Measurements from ENCODE around the gene AFAP1. TPM values are rescaled to one million over a fixed set of nuclear protein-coding genes. Genes with fewer than 3 reads are reported as not detected.
"Not testable (repeated sequence)": the region's sequence is repeated elsewhere in the genome, so short reads cannot be mapped to it uniquely, and the experiment has no call there.

The AFAP1 gene
- total RNA-seq, 1 donor from 2014 or later: 55.6 TPM

DNA sequence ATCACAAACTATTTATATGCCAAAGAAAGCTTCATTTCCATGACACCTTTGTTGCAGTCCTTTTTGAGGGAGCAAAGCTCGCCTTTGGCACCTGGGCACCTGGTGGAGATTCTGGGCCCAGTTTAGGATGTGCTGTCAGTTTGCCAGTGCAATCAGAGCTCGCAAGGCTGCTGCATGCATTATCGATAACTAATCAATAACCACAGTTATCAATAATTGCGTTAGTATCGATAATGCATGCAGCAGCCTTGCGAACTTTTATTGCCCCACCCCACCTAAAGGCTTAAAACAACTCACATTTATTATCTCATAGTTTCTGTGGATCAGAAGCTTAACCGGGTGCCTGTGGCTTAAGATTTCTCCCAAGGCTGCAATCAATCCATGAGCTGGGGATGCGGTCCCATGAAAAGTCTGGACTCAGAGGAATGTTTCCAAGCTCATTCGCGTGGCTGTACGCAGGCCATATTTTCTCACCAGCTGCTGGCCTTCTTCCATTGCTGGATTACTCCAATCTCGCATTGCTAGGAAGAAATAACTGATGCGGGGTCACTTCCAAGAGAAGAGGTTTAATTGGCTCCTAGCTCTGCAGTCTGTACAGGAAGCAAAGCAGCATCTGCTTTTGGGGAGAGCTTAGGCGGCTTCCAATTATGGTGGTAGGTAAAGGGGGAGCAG lies 6.2 kb upstream of the AFAP1 start:
- DNase-seq (ENCODE audit: low read depth): no peak
- Histone ChIP-seq H3K36me3 (ENCODE audit: control insufficient read depth, insufficient read depth, low read length) (no peaks in the 10 kb centered on the region), H3K27me3 (ENCODE audit: control insufficient read depth, insufficient read depth, low read length) (no peaks in the 10 kb centered on the region), H3K4me3 (ENCODE audit: low read depth, low read length) (no peak overlapping the region)
- TF ChIP-seq, protein P1, sequence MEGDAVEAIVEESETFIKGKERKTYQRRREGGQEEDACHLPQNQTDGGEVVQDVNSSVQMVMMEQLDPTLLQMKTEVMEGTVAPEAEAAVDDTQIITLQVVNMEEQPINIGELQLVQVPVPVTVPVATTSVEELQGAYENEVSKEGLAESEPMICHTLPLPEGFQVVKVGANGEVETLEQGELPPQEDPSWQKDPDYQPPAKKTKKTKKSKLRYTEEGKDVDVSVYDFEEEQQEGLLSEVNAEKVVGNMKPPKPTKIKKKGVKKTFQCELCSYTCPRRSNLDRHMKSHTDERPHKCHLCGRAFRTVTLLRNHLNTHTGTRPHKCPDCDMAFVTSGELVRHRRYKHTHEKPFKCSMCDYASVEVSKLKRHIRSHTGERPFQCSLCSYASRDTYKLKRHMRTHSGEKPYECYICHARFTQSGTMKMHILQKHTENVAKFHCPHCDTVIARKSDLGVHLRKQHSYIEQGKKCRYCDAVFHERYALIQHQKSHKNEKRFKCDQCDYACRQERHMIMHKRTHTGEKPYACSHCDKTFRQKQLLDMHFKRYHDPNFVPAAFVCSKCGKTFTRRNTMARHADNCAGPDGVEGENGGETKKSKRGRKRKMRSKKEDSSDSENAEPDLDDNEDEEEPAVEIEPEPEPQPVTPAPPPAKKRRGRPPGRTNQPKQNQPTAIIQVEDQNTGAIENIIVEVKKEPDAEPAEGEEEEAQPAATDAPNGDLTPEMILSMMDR (IDR thresholded peaks at IDR 0.05; ENCODE audit: insufficient read depth, low read length, poor library complexity, severe bottlenecking): no peak

DNA sequence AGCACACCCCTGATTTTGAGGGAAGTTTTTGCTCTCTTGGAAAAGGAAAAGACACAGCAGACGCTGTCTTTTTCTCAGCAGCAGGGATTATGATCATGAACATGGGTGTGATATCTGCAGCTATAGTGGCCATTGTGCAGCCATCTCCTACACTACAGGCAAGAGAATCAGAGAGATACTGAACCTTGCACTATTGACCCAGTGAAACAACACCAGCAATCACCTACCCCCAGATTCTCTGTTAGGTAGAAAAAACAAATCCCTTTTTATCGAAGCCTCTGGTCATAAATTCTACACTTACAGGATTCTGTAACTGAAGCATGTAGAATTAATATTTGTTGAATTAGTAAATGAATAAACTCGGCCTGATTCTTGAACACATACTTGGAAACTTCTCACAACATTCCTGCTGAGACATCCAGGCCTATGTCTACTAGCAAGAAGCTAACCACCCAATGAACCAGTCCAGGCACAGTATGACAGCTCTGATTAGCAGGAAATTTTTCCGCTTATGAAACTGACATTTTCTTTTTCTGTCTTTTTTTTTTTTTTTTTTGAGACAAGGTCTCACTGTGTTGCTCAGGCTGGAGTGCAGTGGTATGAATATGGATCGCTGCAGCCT lies 5.0 kb upstream of the AFAP1 start:
- H3K36me3 ChIP-seq (ENCODE audit: control insufficient read depth, insufficient read depth, low read length): no peaks in the 10 kb centered on the region
- DNase-seq (ENCODE audit: low read depth): no peak
- TF ChIP-seq, protein P1 (IDR thresholded peaks at IDR 0.05; ENCODE audit: insufficient read depth, low read length, poor library complexity, severe bottlenecking): no peak
- no peak overlapping the region for H3K4me3 ChIP-seq (ENCODE audit: low read depth, low read length)
- H3K27me3 ChIP-seq (ENCODE audit: control insufficient read depth, insufficient read depth, low read length): no peaks in the 10 kb centered on the region

DNA sequence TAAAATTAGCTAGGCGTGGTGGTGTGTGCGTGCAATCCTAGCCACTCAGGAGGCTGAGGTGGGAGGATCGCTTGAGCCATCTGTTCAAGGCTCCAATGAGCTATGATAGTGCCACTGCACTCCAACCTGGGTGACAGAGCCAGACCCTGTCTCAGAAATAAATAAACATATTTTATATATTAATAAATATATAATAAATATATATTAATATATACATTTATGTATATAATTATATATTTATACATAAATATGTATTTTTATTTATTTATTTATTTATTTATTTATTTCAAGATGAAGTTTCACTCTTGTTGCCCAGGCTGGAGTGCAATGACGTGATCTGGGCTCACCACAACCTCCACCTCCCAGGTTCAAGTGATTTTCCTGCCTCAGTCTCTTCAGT lies 4.0 kb upstream of the AFAP1 start:
- DNase-seq (ENCODE audit: low read depth); H3K27me3 ChIP-seq (ENCODE audit: control insufficient read depth, insufficient read depth, low read length); H3K4me3 ChIP-seq (ENCODE audit: low read depth, low read length): not testable (repeated sequence)

DNA sequence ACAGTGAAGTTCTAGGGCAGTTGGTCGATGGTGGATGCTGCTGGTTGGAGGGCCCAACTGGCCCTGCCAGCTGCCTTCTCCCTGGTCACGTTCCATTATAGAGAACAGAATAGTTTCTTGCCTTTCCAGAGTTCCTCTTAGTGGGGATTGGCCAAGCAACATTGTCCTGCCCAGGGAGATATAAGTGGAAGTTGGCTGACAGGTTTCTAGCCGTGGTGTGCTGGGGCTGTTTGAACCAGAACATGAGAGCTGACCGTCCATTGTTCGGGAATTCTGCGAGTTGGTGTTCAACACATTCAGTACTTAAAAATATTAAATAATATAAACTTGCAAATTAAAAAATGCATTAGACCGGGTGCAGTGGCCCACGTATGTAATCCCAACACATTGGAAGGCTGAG lies 3.5 kb upstream of the AFAP1 start:
- H3K4me3 ChIP-seq (ENCODE audit: low read depth, low read length): no peak overlapping the region
- H3K27me3 ChIP-seq (ENCODE audit: control insufficient read depth, insufficient read depth, low read length): no peaks in the 10 kb centered on the region
- no peak for DNase-seq (ENCODE audit: low read depth)
- TF ChIP-seq, protein P1 (IDR thresholded peaks at IDR 0.05; ENCODE audit: insufficient read depth, low read length, poor library complexity, severe bottlenecking): no peak
- H3K36me3 ChIP-seq (ENCODE audit: control insufficient read depth, insufficient read depth, low read length): no peaks in the 10 kb centered on the region

More for the DNA sequence above, 4.0 kb upstream of the AFAP1 start:
- H3K36me3 ChIP-seq (ENCODE audit: control insufficient read depth, insufficient read depth, low read length): not testable (repeated sequence)

DNA sequence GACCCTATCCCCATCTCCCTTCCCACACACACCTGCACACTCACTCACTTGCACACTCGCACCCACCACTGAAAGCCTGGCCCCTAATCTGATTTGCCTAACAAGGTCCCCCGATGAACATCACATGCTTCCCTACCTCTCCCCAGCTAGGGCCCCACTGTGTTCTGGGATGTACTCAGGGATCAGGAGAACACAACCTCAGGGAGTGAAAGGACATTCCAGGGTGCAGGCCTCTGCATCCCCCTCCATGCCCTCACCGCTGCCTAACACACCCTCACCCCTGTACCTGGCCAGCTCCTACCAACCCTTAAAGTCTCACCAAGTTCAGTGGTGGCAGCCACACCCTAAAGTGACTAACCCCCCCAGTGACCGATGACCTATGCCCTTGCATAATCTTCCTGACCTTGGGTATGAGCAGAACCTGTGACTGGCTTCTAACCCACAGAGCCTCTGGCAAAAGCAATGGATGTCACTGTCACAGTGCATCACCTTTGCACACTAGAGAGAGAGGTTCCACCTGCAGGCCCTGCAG lies 2.4 kb upstream of the AFAP1 start:
- no peaks in the 10 kb centered on the region for H3K27me3 ChIP-seq (ENCODE audit: control insufficient read depth, insufficient read depth, low read length)
- TF ChIP-seq, protein P1 (IDR thresholded peaks at IDR 0.05; ENCODE audit: insufficient read depth, low read length, poor library complexity, severe bottlenecking): no peak
- no peak overlapping the region for H3K4me3 ChIP-seq (ENCODE audit: low read depth, low read length)
- no peak for DNase-seq (ENCODE audit: low read depth)
- H3K36me3 ChIP-seq (ENCODE audit: control insufficient read depth, insufficient read depth, low read length): no peaks in the 10 kb centered on the region

DNA sequence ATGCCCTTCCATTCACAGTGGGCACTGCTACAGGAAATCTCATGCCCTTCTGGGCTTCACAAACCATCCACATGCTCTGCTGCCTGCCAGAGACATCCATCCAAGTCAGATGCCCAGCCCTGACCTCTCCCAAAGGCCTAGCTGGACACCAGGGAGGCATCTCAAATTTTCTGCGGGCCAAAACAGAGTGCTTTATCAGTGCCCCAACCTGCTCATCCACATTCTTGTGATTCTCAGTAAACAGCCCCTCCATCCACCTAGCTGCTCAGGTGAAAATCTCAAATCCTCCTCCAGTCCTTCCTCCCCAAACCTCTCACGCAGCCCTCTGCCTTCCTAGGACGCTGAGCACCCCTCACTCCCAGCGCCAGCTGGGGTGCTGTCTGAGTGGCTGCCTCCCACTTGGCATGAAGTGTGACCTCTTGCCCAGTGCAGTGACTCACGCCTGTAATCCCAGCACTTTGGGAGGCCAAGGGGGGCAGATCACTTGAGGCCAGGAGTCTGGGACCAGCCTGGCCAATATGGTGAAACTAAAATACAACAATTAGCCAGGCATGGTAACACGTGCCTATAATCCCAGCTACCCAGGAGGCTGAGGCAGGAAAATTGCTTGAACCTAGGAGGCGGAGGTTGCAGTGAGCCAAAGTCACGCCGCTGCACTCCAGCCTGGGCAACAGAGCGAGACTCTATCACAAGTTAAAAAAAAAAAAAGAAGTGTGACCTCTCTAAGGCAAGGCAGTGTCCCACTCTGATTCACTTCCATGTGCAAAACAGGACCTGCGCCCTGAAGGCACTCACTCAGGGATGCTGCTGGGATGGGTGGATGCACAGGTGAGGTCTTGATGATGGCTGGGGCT lies 1.7 kb upstream of the AFAP1 start:
- TF ChIP-seq, protein P1 (IDR thresholded peaks at IDR 0.05; ENCODE audit: insufficient read depth, low read length, poor library complexity, severe bottlenecking): no peak
- DNase-seq (ENCODE audit: low read depth): no peak
- H3K36me3 ChIP-seq (ENCODE audit: control insufficient read depth, insufficient read depth, low read length): no peaks in the 10 kb centered on the region
- H3K4me3 ChIP-seq (ENCODE audit: low read depth, low read length): no peak overlapping the region
- no peaks in the 10 kb centered on the region for H3K27me3 ChIP-seq (ENCODE audit: control insufficient read depth, insufficient read depth, low read length)

All from kidney epithelial cell (primary cell).